ENCODE measurements around the gene OR4D11. TPM values are rescaled to one million over a fixed set of nuclear protein-coding genes. Genes with fewer than 3 reads are reported as not detected.

The OR4D11 gene
- total RNA-seq, 1 experiment from 2014 or later, result not detected

GRCh38 chr11:59479906-59480305 lies 23.5 kb upstream of the OR4D11 start:
- H3K4me3 ChIP-seq (ENCODE audit: low read depth in 2 of 2, low read length in 2 of 2), result no peak overlapping the region
- H3K36me3 ChIP-seq (ENCODE audit: control insufficient read depth, insufficient read depth, low read length), result no peaks in the 10 kb centered on the region
- POLR2A ChIA-PET, result interaction anchor here (0.5 kb wide), 1 partner anchor 19 kb away, joined by 3 read pairs; no protein-coding TSS in a partner anchor
- H3K4me1 ChIP-seq (ENCODE audit: control insufficient read depth, insufficient read depth, low read length), result no peaks in the 10 kb centered on the region
- H3K9me3 ChIP-seq (ENCODE audit: control insufficient read depth, insufficient read depth, low read depth, low read length), result no peaks in the 10 kb centered on the region
- intact Hi-C loops (cut with micrococcal nuclease; ENCODE audit: unreplicated experiment), result no loop called here
- peaks cover 4% of the 10 kb centered on the region; the same call in 1 of the 2 replicates for H3K27me3 ChIP-seq (ENCODE audit: control insufficient read depth, insufficient read depth, low read length)
- ATAC-seq (no peak), DNase-seq (ENCODE audit: low read depth, low spot score) (no peak)
- in situ Hi-C loops (cut with HindIII; ENCODE audit: low pct_unique_long_range_greater_than_20kb, low sequenced_read_pairs), result no loop called here
- H3K27ac ChIP-seq (ENCODE audit: low read length), result no peak overlapping the region
- TF ChIP-seq SIN3A (IDR thresholded peaks at IDR 0.05; ENCODE audit: borderline replicate concordance, insufficient read depth, low read depth, low read length) (no peak), POLR2AphosphoS5 (IDR thresholded peaks at IDR 0.05; ENCODE audit: low read depth, low read length) (no peak), TCF7L2 (IDR thresholded peaks at IDR 0.05; ENCODE audit: low read depth, low read length) (no peak)
- TF ChIP-seq, protein P1, sequence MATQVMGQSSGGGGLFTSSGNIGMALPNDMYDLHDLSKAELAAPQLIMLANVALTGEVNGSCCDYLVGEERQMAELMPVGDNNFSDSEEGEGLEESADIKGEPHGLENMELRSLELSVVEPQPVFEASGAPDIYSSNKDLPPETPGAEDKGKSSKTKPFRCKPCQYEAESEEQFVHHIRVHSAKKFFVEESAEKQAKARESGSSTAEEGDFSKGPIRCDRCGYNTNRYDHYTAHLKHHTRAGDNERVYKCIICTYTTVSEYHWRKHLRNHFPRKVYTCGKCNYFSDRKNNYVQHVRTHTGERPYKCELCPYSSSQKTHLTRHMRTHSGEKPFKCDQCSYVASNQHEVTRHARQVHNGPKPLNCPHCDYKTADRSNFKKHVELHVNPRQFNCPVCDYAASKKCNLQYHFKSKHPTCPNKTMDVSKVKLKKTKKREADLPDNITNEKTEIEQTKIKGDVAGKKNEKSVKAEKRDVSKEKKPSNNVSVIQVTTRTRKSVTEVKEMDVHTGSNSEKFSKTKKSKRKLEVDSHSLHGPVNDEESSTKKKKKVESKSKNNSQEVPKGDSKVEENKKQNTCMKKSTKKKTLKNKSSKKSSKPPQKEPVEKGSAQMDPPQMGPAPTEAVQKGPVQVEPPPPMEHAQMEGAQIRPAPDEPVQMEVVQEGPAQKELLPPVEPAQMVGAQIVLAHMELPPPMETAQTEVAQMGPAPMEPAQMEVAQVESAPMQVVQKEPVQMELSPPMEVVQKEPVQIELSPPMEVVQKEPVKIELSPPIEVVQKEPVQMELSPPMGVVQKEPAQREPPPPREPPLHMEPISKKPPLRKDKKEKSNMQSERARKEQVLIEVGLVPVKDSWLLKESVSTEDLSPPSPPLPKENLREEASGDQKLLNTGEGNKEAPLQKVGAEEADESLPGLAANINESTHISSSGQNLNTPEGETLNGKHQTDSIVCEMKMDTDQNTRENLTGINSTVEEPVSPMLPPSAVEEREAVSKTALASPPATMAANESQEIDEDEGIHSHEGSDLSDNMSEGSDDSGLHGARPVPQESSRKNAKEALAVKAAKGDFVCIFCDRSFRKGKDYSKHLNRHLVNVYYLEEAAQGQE (IDR thresholded peaks at IDR 0.05; ENCODE audit: insufficient read depth in 1 of 2, low read depth in 2 of 2, low read length in 1 of 2), result no peak
- TF ChIP-seq, protein P2, sequence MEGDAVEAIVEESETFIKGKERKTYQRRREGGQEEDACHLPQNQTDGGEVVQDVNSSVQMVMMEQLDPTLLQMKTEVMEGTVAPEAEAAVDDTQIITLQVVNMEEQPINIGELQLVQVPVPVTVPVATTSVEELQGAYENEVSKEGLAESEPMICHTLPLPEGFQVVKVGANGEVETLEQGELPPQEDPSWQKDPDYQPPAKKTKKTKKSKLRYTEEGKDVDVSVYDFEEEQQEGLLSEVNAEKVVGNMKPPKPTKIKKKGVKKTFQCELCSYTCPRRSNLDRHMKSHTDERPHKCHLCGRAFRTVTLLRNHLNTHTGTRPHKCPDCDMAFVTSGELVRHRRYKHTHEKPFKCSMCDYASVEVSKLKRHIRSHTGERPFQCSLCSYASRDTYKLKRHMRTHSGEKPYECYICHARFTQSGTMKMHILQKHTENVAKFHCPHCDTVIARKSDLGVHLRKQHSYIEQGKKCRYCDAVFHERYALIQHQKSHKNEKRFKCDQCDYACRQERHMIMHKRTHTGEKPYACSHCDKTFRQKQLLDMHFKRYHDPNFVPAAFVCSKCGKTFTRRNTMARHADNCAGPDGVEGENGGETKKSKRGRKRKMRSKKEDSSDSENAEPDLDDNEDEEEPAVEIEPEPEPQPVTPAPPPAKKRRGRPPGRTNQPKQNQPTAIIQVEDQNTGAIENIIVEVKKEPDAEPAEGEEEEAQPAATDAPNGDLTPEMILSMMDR (IDR thresholded peaks at IDR 0.05), result no peak
- BruUV-seq (replicated peaks), result no TSS peak
- CTCF ChIA-PET, result interaction anchor here (0.6 kb wide), 1 partner anchor 214 kb away, joined by 3 read pairs; no protein-coding TSS in a partner anchor

- ChIA-PET POLR2A (interaction anchor here (0.5 kb wide), 1 partner anchor 19 kb away, joined by 3 read pairs; no protein-coding TSS in a partner anchor), CTCF (interaction anchor here (0.6 kb wide), 1 partner anchor 214 kb away, joined by 3 read pairs; no protein-coding TSS in a partner anchor)
- TF ChIP-seq, protein P1 (IDR thresholded peaks at IDR 0.05; ENCODE audit: insufficient read depth in 1 of 2, low read depth in 2 of 2, low read length in 1 of 2), result no peak
- TF ChIP-seq SIN3A (IDR thresholded peaks at IDR 0.05; ENCODE audit: borderline replicate concordance, insufficient read depth, low read depth, low read length), result no peak
- TF ChIP-seq POLR2AphosphoS5 (IDR thresholded peaks at IDR 0.05; ENCODE audit: low read depth, low read length), result no peak
- TF ChIP-seq, protein P2 (IDR thresholded peaks at IDR 0.05), result no peak
- no peak for TF ChIP-seq TCF7L2 (IDR thresholded peaks at IDR 0.05; ENCODE audit: low read depth, low read length)
- Histone ChIP-seq H3K4me3 (ENCODE audit: low read depth in 2 of 2, low read length in 2 of 2) (no peak overlapping the region), H3K4me1 (ENCODE audit: control insufficient read depth, insufficient read depth, low read length) (no peaks in the 10 kb centered on the region), H3K9me3 (ENCODE audit: control insufficient read depth, insufficient read depth, low read depth, low read length) (no peaks in the 10 kb centered on the region), H3K27ac (ENCODE audit: low read length) (no peak overlapping the region), H3K36me3 (ENCODE audit: control insufficient read depth, insufficient read depth, low read length) (no peaks in the 10 kb centered on the region), H3K27me3 (ENCODE audit: control insufficient read depth, insufficient read depth, low read length) (peaks cover 4% of the 10 kb centered on the region; the same call in 1 of the 2 replicates)
- in situ Hi-C loops (cut with HindIII; ENCODE audit: low pct_unique_long_range_greater_than_20kb, low sequenced_read_pairs) (no loop called here), intact Hi-C loops (cut with micrococcal nuclease; ENCODE audit: unreplicated experiment) (no loop called here)
- no TSS peak for BruUV-seq (replicated peaks)
- no peak for ATAC-seq
- no peak for DNase-seq (ENCODE audit: low read depth, low spot score)
Observed at GRCh38 chr11:59480359-59480758, 23.0 kb upstream of the OR4D11 start.
